Measurements from ENCODE around the gene TSR3.

TSR3 gene

GRCh38 chr16:1350691-1351090, 987 bp downstream of the TSR3 start:
- no peak for DNase-seq

GRCh38 chr16:1349951-1350350, 1.7 kb downstream of the TSR3 start:
- DNase-seq = no peak

- DNase-seq = no peak
These were observed 2.3 kb downstream of the TSR3 start for GRCh38 chr16:1349351-1349750.

- no peak for DNase-seq
These were observed 2.8 kb downstream of the TSR3 start for GRCh38 chr16:1348926-1349325.

GRCh38 chr16:1348441-1348840, 3.2 kb downstream of the TSR3 start:
- DNase-seq = no peak

- no peak for DNase-seq
These were observed 3.7 kb downstream of the TSR3 start for GRCh38 chr16:1347962-1348361.

GRCh38 chr16:1347286-1347855, 4.3 kb downstream of the TSR3 start:
- no peak for DNase-seq

- no peak for DNase-seq
These were observed 5.0 kb downstream of the TSR3 start for GRCh38 chr16:1346422-1347285.

- no peak for DNase-seq
These were observed 5.8 kb downstream of the TSR3 start for GRCh38 chr16:1345651-1346421.

GRCh38 chr16:1345087-1345486, 6.6 kb downstream of the TSR3 start:
- DNase-seq = no peak

- DNase-seq = no peak
These were observed 7.2 kb downstream of the TSR3 start for GRCh38 chr16:1344499-1344898.

- no peak for DNase-seq
These were observed 8.0 kb downstream of the TSR3 start for GRCh38 chr16:1343428-1344242.

GRCh38 chr16:1342526-1343427, 8.9 kb downstream of the TSR3 start:
- DNase-seq = peak; percentile 71

GRCh38 chr16:1341495-1342420, 9.9 kb downstream of the TSR3 start:
- no peak for DNase-seq

- DNase-seq = no peak
These were observed 10.8 kb downstream of the TSR3 start for GRCh38 chr16:1340730-1341494.

- no peak for DNase-seq
These were observed 12.6 kb downstream of the TSR3 start for GRCh38 chr16:1338855-1339675.

GRCh38 chr16:1338119-1338730, 13.5 kb downstream of the TSR3 start:
- DNase-seq = no peak

GRCh38 chr16:1337486-1337885, 14.2 kb downstream of the TSR3 start:
- no peak for DNase-seq
